Endodermal cell (in vitro differentiated cells): ENCODE data around the gene IPP. TPM values are rescaled to one million over a fixed set of nuclear protein-coding genes. Genes with fewer than 3 reads are reported as not detected.

ENCODE experiments used
- DNase-seq: peaks from one replicate; pipeline ENCODE4 v3.0.0-alpha.2; 2017
- H3K27ac ChIP-seq: 2 replicates; pipeline ENCODE4 v1.5.1; 2013; ENCODE audit warnings: mild to moderate bottlenecking, low read depth, low read length, moderate library complexity
- H3K27me3 ChIP-seq: 2 replicates; pipeline ENCODE4 v1.6.1; 2013; ENCODE audit warnings: mild to moderate bottlenecking, low read length, moderate library complexity; ENCODE audit not compliant: insufficient read depth, control insufficient read depth, poor library complexity, severe bottlenecking
- H3K36me3 ChIP-seq: 2 replicates; pipeline ENCODE4 v1.7.0; 2013; ENCODE audit warnings: mild to moderate bottlenecking, low read length, moderate library complexity; ENCODE audit not compliant: control insufficient read depth, insufficient read depth
- H3K4me1 ChIP-seq: one replicate; pipeline ENCODE4 v1.7.0; 2013; ENCODE audit warnings: low read length; ENCODE audit not compliant: control insufficient read depth, insufficient read depth
- H3K4me3 ChIP-seq: 2 replicates; pipeline ENCODE4 v1.5.1; 2013; ENCODE audit warnings: mild to moderate bottlenecking, low read length, moderate library complexity
- H3K9ac ChIP-seq: 2 replicates; pipeline ENCODE4 v1.6.1; 2013; ENCODE audit warnings: mild to moderate bottlenecking, low read length, moderate library complexity; ENCODE audit not compliant: poor library complexity, severe bottlenecking; ENCODE audit errors: extremely low read depth
- H3K9me3 ChIP-seq: 2 replicates; pipeline ENCODE4 v1.6.1; 2013; ENCODE audit warnings: mild to moderate bottlenecking, low read length, moderate library complexity; ENCODE audit not compliant: control insufficient read depth
- H3K27ac Mint-ChIP-seq: 2 replicates; pipeline ENCODE4 v1.8.0; 2020; ENCODE audit warnings: mixed read lengths
- H3K27me3 Mint-ChIP-seq: 2 replicates; pipeline ENCODE4 v1.8.0; 2021; ENCODE audit warnings: mild to moderate bottlenecking, mixed read lengths; ENCODE audit not compliant: insufficient read depth
- H3K36me3 Mint-ChIP-seq: 2 replicates; pipeline ENCODE4 v1.8.0; 2020; ENCODE audit warnings: low read depth, mixed read lengths
- H3K4me1 Mint-ChIP-seq: 2 replicates; pipeline ENCODE4 v1.8.0; 2020; ENCODE audit warnings: mixed read lengths
- H3K4me3 Mint-ChIP-seq: 2 replicates; pipeline ENCODE4 v1.8.0; 2020; ENCODE audit warnings: mild to moderate bottlenecking, moderate library complexity, mixed read lengths
- H3K9me3 Mint-ChIP-seq: 2 replicates; pipeline ENCODE4 v1.8.0; 2020; ENCODE audit warnings: mild to moderate bottlenecking, mixed read lengths
- WGBS, 2 experiments: methylation state at CpG; one replicate each; pipeline versions ENCODE4 v1.1.5 to v1.1.7; 2013; ENCODE audit warnings: missing lambda C conversion rate in 2 of 2, mixed read lengths in 1 of 2; ENCODE audit not compliant: insufficient coverage in 1 of 2, insufficient read length in 1 of 2; 5-methylcytosine and 5-hydroxymethylcytosine counted together
- total RNA-seq, 2 donors: library from RNA; stranded (reverse); fragmentation: NEBNext Ultra II Directional in 1 of 2; extraction: Animal tissue kit (Norgen Biotek cat#: 25700) in 1 of 2; gene quantifications; 2 replicates in 1 of 2; 3 replicates in 1 of 2; pipeline ENCODE4 v1.2.1, GENCODE V29; 2021
- TF ChIP-seq, protein P1 (sequence below): fragments of 200-600 bp; sonication (generic); conservative IDR thresholded peaks from 2 replicates; pipeline ENCODE4 v1.5.0; 2021; ENCODE audit warnings: antibody characterized with exemption, mild to moderate bottlenecking

The IPP gene
- total RNA-seq, 2 donors from 2014 or later = 14.9 to 18.6 TPM

DNA sequence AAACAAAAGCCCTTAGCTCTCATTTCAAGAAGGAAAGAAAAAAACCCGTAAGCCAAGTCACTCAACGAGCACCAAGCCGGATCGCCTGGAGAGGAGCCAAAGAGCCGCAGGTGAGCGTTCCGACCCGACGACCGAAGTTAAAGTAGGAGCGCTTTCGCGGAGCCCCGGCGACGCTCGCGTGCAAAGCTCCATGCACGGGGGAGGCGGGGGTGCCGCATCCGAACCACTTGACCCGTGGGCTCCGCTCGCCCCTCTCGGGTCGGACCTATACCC lies 64.5 kb downstream of the IPP start:
- Histone ChIP-seq H3K27me3 (no peaks in the 10 kb centered on the region), H3K9ac (peak overlapping the region; percentile 99), H3K4me3 (peak overlapping the region; percentile 99), H3K4me1 (peaks cover 4% of the 10 kb centered on the region), H3K27ac (peak overlapping the region; percentile 93), H3K36me3 (peaks cover 10% of the 10 kb centered on the region), H3K9me3 (no peaks in the 10 kb centered on the region)
- WGBS, 2 experiments = 0 to 2% methylated on average over 16 to 27 of the region's 27 CpGs
- H3K27me3 Mint-ChIP-seq = no peaks in the 10 kb centered on the region
- peak overlapping the region; percentile 99 for H3K27ac Mint-ChIP-seq
- TF ChIP-seq, protein P1, sequence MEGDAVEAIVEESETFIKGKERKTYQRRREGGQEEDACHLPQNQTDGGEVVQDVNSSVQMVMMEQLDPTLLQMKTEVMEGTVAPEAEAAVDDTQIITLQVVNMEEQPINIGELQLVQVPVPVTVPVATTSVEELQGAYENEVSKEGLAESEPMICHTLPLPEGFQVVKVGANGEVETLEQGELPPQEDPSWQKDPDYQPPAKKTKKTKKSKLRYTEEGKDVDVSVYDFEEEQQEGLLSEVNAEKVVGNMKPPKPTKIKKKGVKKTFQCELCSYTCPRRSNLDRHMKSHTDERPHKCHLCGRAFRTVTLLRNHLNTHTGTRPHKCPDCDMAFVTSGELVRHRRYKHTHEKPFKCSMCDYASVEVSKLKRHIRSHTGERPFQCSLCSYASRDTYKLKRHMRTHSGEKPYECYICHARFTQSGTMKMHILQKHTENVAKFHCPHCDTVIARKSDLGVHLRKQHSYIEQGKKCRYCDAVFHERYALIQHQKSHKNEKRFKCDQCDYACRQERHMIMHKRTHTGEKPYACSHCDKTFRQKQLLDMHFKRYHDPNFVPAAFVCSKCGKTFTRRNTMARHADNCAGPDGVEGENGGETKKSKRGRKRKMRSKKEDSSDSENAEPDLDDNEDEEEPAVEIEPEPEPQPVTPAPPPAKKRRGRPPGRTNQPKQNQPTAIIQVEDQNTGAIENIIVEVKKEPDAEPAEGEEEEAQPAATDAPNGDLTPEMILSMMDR = peak; percentile 60
- H3K36me3 Mint-ChIP-seq = peaks cover 10% of the 10 kb centered on the region
- H3K9me3 Mint-ChIP-seq = no peaks in the 10 kb centered on the region
- DNase-seq = peak; percentile 79
- peak overlapping the region; percentile 93 for H3K4me3 Mint-ChIP-seq
- peaks cover 35% of the 10 kb centered on the region for H3K4me1 Mint-ChIP-seq

DNA sequence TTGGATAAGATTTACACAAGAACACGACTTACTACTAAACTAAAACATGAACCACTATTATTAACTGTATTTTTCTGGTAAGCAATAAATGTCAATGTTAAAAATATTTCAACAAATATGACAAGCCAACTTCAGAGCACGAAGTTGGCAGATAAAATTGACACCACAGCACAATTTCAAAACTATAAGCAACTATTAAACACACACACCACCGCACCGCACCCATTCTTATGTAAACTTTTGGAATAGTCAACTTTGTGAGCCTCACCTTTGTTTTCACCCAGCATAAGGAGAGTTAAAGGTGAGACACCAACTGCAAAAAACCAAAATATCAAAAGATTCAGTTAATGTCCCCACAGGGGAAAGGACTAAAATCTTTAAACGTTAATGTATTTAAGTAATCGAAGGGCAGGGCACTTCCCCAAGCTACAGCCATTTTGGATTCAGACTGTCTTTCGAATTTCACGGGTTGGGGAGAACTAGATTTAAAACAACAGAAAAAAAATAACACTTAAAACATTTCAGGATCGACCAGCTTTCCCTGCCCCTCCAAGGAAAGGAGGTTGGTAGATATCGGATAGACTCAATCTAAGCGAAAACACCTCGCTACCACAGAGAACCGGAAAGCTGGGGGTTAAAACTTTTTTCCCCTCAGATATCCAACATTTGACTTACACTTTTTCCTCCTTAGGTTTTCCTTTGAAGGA lies 65.0 kb downstream of the IPP start:
- peaks cover 39% of the 10 kb centered on the region for H3K4me1 Mint-ChIP-seq
- H3K27me3 ChIP-seq = no peaks in the 10 kb centered on the region

DNA sequence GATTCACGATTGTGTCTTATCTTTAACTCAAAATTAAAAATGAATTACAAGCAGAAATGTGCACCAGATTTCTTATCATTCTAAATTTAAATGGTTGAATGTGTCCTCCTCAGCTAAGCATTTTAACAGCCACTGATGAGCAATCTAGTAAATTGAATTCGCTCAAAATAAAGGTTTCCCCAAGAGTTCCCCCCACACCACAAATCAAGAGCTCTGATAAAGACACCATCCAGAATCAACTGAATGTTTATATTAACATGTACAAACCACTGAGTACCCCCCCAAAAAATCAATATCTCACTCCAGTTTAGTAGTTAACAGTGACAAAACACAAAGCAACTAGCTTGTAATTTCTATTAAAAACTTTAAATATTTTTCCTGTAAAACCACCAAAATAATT lies 66.1 kb downstream of the IPP start:
- TF ChIP-seq, protein P1 = no peak
- no peak overlapping the region for H3K27ac ChIP-seq
- H3K27me3 ChIP-seq = no peaks in the 10 kb centered on the region
- H3K36me3 Mint-ChIP-seq = peaks cover 4% of the 10 kb centered on the region
- H3K27ac Mint-ChIP-seq = peak overlapping the region; percentile 74
- H3K4me1 ChIP-seq = peaks cover 4% of the 10 kb centered on the region
- no peaks in the 10 kb centered on the region for H3K9me3 Mint-ChIP-seq
- H3K9ac ChIP-seq = peak overlapping the region; percentile 99
- no peaks in the 10 kb centered on the region for H3K9me3 ChIP-seq
- H3K4me1 Mint-ChIP-seq = peaks cover 40% of the 10 kb centered on the region
- H3K4me3 Mint-ChIP-seq = peak overlapping the region; percentile 93
- no peaks in the 10 kb centered on the region for H3K36me3 ChIP-seq
- no peak for DNase-seq
- WGBS, 2 experiments = 81% methylated on average over 2 of the region's 2 CpGs; no CpG with 5 or more reads in 1 of the 2 experiments
- no peaks in the 10 kb centered on the region for H3K27me3 Mint-ChIP-seq
- peak overlapping the region; percentile 99 for H3K4me3 ChIP-seq

More for the DNA sequence above, 65.0 kb downstream of the IPP start:
- Mint-ChIP-seq H3K9me3 (no peaks in the 10 kb centered on the region), H3K27me3 (no peaks in the 10 kb centered on the region), H3K4me3 (peak overlapping the region; percentile 93), H3K27ac (peak overlapping the region; percentile 99), H3K36me3 (peaks cover 9% of the 10 kb centered on the region)
- DNase-seq = no peak
- Histone ChIP-seq H3K9me3 (no peaks in the 10 kb centered on the region), H3K36me3 (peaks cover 8% of the 10 kb centered on the region), H3K4me3 (peak overlapping the region; percentile 99), H3K4me1 (peaks cover 4% of the 10 kb centered on the region), H3K9ac (peak overlapping the region; percentile 99), H3K27ac (peak overlapping the region; percentile 93)
- WGBS, 2 experiments = 0 to 1% methylated on average over 5 to 13 of the region's 13 CpGs
- TF ChIP-seq, protein P1 = no peak
